Loucy (cell line): ENCODE results near the gene MAN1A2.
A peak's percentile ranks its signal among the peaks of the same experiment; 100 is the strongest.

Experiments
- H2AFZ ChIP-seq: fragments of 200-600 bp; sonication (generic); 2 replicates; pipeline ENCODE4 v1.6.0; 2016; ENCODE audit warnings: antibody characterized with exemption, mild to moderate bottlenecking, low read length, moderate library complexity
- H3F3A ChIP-seq: fragments of 200-600 bp; 2 replicates; pipeline ENCODE4 v1.6.0; 2016; ENCODE audit warnings: antibody characterized with exemption, low read depth, mild to moderate bottlenecking
- H3K27me3 ChIP-seq: fragments of 200-600 bp; sonication (generic); 2 replicates; pipeline ENCODE4 v1.6.1; 2014; ENCODE audit warnings: low read length, mild to moderate bottlenecking; ENCODE audit not compliant: insufficient read depth, poor library complexity, severe bottlenecking
- H3K36me3 ChIP-seq: fragments of 200-600 bp; sonication (generic); 2 replicates; pipeline ENCODE4 v1.6.1; 2016; ENCODE audit warnings: low read length; ENCODE audit not compliant: insufficient read depth
- H3K4me1 ChIP-seq: fragments of 200-600 bp; sonication (generic); 2 replicates; pipeline ENCODE4 v1.5.1; 2014; ENCODE audit warnings: low read length, mild to moderate bottlenecking; ENCODE audit not compliant: insufficient read depth, poor library complexity, severe bottlenecking
- H3K4me2 ChIP-seq: fragments of 200-600 bp; sonication (generic); 2 replicates; pipeline ENCODE4 v1.6.0; 2014; ENCODE audit warnings: antibody characterized with exemption, low read length, low read depth, mild to moderate bottlenecking; ENCODE audit not compliant: poor library complexity, severe bottlenecking
- H3K4me3 ChIP-seq: fragments of 200-600 bp; sonication (generic); 2 replicates; pipeline ENCODE4 v1.5.1; 2014; ENCODE audit warnings: low read length, mild to moderate bottlenecking, mixed read lengths; ENCODE audit not compliant: poor library complexity, severe bottlenecking
- H3K79me2 ChIP-seq: fragments of 200-600 bp; sonication (generic); 2 replicates; pipeline ENCODE4 v1.6.1; 2014; ENCODE audit warnings: low read length; ENCODE audit not compliant: insufficient read depth
- H3K9ac ChIP-seq: fragments of 200-600 bp; sonication (generic); 2 replicates; pipeline ENCODE4 v1.6.0; 2014; ENCODE audit warnings: mild to moderate bottlenecking, low read depth, low read length, moderate library complexity; ENCODE audit not compliant: poor library complexity, severe bottlenecking
- H3K9me2 ChIP-seq: fragments of 200-600 bp; sonication (generic); replicated peaks from 2 replicates; pipeline ENCODE4 v1.6.1; 2016; ENCODE audit warnings: low read depth, low read length, mixed read lengths
- H3K9me3 ChIP-seq: fragments of 200-600 bp; sonication (generic); 2 replicates; pipeline ENCODE4 v1.6.1; 2014; ENCODE audit warnings: mild to moderate bottlenecking, antibody characterized with exemption, low read length, low read depth; ENCODE audit not compliant: insufficient read depth
- H4K20me1 ChIP-seq: fragments of 200-600 bp; sonication (generic); 2 replicates; pipeline ENCODE4 v1.6.0; 2014; ENCODE audit warnings: antibody characterized with exemption, low read length, mild to moderate bottlenecking; ENCODE audit not compliant: insufficient read depth, poor library complexity, severe bottlenecking
- EZH2phosphoT487 ChIP-seq: fragments of 200-600 bp; IDR thresholded peaks from 2 replicates; pipeline ENCODE4 v1.6.1; 2018; ENCODE audit warnings: antibody characterized with exemption, mild to moderate bottlenecking, moderate library complexity, borderline replicate concordance
- TF ChIP-seq, protein P1 (sequence below): fragments of 200-600 bp; sonication (generic); conservative IDR thresholded peaks from 2 replicates; pipeline ENCODE4 v1.5.1; 2014; ENCODE audit warnings: mild to moderate bottlenecking, antibody characterized with exemption, low read length

Gene MAN1A2

DNA sequence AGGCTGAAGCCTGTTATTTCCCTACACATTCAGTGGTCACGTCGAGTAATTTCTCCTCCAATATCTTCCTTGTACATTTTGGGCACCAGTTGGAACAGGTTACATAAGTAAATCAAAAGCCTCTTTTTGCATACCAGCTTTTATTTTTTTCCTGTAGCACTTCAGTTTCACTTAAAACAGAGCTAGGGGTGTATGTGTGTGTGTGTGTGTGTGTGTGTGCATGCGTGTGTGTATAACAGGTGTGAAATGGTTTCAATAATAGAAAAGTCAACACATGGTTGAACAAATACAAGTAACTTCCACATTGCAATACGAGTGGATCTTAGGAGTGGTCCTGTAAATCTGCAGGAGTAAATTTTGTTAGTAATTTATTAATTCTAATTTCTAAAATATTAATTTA, 3.0 kb upstream of the MAN1A2 start:
- H3K9me3 ChIP-seq: no peaks in the 10 kb centered on the region
- H2AFZ ChIP-seq: no peak overlapping the region
- peaks cover 28% of the 10 kb centered on the region for H3K4me1 ChIP-seq
- H3K4me3 ChIP-seq: no peak overlapping the region
- no peaks in the 10 kb centered on the region for H3K36me3 ChIP-seq
- H3K9ac ChIP-seq: no peak overlapping the region
- peaks cover 35% of the 10 kb centered on the region for H3K79me2 ChIP-seq
- no peaks in the 10 kb centered on the region; the same call in 1 of the 2 replicates for H3F3A ChIP-seq
- H3K27me3 ChIP-seq: no peaks in the 10 kb centered on the region
- H3K9me2 ChIP-seq: no peaks in the 10 kb centered on the region
- H4K20me1 ChIP-seq: peaks cover 21% of the 10 kb centered on the region
- TF ChIP-seq, protein P1, sequence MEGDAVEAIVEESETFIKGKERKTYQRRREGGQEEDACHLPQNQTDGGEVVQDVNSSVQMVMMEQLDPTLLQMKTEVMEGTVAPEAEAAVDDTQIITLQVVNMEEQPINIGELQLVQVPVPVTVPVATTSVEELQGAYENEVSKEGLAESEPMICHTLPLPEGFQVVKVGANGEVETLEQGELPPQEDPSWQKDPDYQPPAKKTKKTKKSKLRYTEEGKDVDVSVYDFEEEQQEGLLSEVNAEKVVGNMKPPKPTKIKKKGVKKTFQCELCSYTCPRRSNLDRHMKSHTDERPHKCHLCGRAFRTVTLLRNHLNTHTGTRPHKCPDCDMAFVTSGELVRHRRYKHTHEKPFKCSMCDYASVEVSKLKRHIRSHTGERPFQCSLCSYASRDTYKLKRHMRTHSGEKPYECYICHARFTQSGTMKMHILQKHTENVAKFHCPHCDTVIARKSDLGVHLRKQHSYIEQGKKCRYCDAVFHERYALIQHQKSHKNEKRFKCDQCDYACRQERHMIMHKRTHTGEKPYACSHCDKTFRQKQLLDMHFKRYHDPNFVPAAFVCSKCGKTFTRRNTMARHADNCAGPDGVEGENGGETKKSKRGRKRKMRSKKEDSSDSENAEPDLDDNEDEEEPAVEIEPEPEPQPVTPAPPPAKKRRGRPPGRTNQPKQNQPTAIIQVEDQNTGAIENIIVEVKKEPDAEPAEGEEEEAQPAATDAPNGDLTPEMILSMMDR: no peak
- no peak for TF ChIP-seq EZH2phosphoT487
- no peak overlapping the region for H3K4me2 ChIP-seq

DNA sequence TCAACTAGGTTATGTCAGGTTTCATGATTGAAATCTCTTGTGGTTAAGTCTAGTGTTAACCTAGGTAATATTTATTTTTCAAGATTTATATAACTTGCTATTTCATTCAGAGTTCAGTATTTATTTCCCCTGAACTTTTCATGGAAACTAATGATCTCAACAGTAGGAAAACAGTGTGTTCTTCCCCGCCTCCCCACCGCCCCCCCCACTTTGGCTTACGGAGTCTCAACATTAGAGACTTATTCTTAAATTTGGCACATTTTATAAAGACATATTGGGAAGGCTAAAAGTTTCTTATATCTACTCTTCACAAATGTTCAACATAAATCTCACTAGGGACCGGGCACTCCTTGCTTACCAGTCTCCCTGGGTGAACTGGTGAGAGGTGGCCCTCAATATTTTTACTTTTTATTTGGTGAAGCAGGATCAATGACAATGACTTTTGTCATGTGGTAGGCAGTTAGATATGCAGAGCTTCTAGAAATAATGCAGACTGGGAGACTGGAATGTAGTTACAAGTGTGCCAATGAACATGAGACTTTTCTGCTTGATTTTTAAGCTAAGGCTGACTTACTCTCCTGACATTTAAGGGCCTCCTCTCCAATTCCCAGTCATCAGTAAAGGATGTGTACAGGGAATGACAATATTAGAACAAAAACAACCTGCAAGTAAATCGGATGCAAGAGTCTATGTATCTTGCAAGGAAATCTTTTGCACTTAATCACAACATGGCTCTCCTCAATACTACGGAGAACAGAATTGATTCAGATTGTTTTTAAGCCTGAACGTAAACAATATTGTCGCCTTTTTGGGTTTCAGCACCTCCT, 1.7 kb upstream of the MAN1A2 start:
- H3K9me3 ChIP-seq: no peaks in the 10 kb centered on the region
- no peaks in the 10 kb centered on the region for H3K9me2 ChIP-seq
- H3K4me1 ChIP-seq: peaks cover 39% of the 10 kb centered on the region
- TF ChIP-seq EZH2phosphoT487: no peak
- TF ChIP-seq, protein P1: no peak
- peaks cover 34% of the 10 kb centered on the region for H4K20me1 ChIP-seq
- H3K79me2 ChIP-seq: peaks cover 49% of the 10 kb centered on the region
- H3F3A ChIP-seq: no peaks in the 10 kb centered on the region; the same call in 1 of the 2 replicates
- peak overlapping the region; percentile 79; the same call in 1 of the 2 replicates for H2AFZ ChIP-seq
- H3K36me3 ChIP-seq: no peaks in the 10 kb centered on the region
- peak overlapping the region; percentile 93 for H3K4me2 ChIP-seq
- H3K9ac ChIP-seq: peak overlapping the region; percentile 93
- H3K4me3 ChIP-seq: peak overlapping the region; percentile 95
- no peaks in the 10 kb centered on the region for H3K27me3 ChIP-seq

DNA sequence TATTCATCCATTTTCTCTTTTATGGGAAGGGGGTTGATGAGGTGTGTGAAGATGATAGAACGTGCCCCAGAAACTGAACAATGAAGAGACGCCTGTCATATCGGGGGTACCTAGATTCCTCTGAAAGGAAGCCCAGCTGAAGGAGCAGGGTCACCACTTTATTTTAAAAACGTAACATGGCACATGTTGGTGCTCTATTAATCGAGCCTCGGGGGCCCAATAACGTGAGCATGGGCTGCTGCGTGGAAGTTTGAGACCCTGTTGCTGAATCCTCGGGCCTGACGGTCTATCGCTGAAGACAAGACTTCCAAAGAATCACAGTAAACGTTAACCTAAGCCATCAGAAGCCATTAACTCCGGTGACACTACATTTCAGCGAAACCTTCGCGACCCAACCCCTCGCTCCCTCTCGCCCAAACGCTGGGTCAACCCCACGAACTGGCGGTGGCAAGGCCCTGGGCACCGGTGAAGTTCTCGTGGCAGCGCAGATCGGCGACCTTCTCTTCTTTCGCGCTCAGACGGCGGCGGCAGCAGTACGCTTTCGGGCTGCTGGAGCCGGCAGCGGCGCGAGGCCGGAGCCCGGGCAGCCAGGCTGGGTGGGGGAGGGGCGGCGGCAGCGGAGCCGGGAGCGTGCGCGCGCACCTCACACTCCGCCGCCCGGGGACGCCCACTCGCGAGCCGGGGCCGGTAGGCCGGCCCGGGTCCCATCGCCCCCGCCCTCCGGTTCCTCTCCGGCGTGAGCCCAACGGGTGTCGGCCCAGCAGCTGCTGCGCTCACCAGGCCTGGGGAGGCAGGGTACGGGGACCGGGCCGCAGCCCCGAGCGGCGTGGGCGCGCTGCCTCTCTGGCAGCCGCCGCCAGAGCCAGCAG, 838 bp upstream of the MAN1A2 start:
- peaks cover 46% of the 10 kb centered on the region for H3K4me1 ChIP-seq

More for the DNA sequence above, 838 bp upstream of the MAN1A2 start:
- Histone ChIP-seq H3K36me3 (no peaks in the 10 kb centered on the region), H2AFZ (peak overlapping the region; percentile 79), H3K9me2 (no peaks in the 10 kb centered on the region), H3K4me2 (peak overlapping the region; percentile 93), H3K27me3 (no peaks in the 10 kb centered on the region), H3K9me3 (no peaks in the 10 kb centered on the region), H3F3A (no peaks in the 10 kb centered on the region; the same call in 1 of the 2 replicates), H3K79me2 (peaks cover 57% of the 10 kb centered on the region), H3K9ac (peak overlapping the region; percentile 93), H3K4me3 (peak overlapping the region; percentile 95), H4K20me1 (peaks cover 42% of the 10 kb centered on the region)
- TF ChIP-seq, protein P1: no peak
